NCI-H1417 treated with DMSO at 0.1 percent for 48 hours (cell line): Measurements from ENCODE around the gene NAP1L1.
"Not testable (repeated sequence)": the region's sequence is repeated elsewhere in the genome, so short reads cannot be mapped to it uniquely, and the experiment has no call there.

Experiments
- DNase-seq: peaks from one replicate; lab custom pipeline; 2025; lab: John Stamatoyannopoulos, UW

Gene NAP1L1

DNA sequence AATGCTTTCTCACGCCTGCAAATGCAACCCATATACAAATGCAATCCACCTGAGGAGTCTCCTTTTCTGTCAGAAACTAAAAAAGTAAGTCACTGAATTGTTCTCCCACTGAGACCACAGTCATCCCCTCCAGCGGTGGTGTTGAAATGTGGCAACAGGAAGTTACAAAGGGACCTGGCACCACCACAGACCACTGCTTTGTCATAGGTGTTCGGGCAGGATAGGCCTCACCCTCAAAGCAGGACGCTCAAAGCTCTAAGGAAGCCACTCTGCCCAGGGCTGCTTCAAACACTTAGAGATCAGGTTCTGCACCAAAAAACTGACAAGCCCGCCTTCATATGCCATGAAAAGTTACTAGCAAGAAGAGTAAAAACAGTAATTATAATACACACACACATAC, 64.2 kb downstream of the NAP1L1 start:
- DNase-seq: no peak

DNA sequence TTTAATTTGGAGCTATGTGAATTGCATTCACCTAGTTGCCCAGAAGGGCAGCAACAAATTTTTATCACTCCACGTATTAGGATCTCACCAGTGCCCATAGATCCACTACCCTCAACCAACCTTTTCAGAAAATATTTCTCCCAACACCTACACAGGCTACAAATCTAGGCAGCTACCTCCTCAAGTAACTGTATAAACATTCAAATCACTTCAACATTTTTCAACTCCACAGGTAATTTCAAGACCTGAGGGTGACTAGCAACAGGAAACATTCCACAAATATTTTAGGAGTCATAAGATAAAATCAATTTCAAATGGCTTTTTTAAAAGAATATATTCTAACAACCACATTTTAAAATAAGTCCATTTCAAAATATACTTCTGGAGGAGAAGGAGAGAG, 65.8 kb downstream of the NAP1L1 start:
- no peak for DNase-seq

DNA sequence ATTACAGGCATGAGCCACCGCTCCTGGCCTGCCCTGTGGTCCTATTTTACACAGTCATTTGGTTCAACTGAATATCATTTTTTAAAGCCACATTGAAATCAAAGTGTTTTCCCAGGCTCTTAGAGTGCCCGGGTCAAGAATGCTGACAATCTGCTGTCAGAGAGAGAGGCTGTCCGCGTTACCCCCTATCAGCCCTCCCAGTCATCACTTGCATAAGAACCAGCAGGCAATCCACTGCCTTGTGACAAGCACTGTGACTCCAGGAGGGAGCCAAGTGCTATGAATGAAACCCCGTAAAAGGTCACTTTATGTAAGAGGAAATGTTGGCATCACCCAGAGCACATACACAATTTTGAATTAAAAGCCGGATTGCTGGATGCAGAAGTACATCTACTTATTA, 66.4 kb downstream of the NAP1L1 start:
- no peak for DNase-seq

DNA sequence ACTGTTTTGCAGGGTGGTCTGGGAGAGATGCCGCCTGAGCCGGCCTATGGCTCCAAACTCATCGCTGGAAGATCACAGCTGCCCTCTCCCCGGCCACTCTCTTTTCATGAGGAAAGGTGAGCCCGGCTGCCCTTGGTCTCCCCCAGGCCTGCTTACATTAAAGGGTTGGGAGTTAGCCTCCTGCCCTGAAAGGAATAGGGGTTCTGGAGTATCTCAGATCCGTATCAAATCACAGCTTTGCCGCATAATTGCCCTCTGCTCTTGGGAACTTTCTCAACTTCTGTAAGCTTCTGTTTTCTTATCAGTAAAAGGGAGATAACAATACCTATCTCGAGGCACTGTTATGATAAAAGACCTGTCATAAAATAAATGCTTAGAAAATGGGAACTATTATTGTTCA, 70.5 kb downstream of the NAP1L1 start:
- no peak for DNase-seq

DNA sequence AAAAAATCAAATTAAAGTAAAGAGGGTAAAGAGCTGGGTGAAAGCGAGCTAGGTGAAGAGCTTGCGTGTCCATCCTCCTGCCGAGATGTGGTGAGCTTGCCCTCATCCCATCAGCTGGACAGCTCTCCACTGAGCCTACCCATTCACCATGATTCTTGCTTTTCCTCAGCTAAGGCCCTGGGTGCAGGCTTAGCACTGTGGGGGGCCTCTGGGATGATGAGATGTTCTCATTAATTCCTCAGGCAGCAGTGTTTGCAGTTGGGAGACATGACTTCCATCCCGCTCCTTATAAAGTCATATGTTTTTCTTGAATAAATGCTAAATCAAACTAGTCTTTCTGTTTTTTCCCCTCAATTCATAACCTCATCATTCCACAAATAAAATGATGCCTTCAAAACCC, 70.9 kb downstream of the NAP1L1 start:
- DNase-seq: no peak

DNA sequence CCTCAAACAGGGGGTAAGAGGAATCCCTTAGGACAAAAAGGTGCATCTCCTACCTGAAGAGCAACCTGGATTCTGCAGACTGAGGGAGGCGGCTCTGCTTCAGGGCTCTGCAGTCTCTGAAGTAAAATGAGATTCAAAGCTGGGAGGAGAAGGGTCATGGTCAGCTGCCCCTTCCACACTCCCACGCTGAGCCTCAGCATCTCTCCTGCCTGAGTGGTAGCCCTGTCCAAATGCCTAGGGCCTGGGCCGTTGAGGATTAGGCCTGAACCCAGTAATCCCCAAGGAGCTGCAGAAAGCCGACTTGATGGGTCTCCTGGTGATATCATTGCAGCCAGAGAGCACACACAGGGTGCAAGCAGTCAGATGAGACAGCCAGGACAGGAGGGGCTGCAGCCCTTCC, 71.8 kb downstream of the NAP1L1 start:
- no peak for DNase-seq

DNA sequence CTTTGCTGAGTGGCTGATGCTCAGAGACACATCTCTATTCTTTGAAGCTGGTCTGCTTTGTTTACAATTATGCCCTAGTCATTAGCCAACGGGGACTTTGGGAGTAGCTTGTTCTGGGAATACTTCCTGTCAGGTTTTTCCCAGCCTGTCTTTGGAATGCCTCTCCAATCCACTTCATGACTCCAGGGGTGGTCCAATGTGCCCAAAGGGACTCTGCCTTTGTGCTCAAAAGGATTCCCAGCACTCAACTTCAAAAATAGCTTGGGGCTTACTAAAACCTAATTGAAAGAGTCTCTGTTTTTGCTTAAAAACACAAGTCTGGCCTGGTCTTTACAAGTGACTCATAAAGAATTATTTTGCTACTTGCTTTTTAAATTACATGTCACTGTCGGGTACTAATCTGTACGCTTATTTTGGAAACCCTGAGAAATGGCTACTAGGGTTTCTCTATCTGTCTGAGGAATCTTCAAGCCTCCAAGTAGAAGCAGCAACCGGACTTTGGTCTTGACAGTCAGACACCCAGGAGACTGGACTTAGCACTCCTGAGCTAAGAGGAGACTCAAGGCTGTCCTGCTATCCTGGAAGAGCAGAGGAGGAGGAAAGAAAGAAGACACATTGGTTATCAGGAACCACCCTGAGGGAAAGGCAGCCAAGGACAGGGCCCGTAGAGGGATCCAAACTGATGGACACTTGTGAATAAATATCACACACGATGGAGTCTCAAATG, 73.6 kb downstream of the NAP1L1 start:
- no peak for DNase-seq

DNA sequence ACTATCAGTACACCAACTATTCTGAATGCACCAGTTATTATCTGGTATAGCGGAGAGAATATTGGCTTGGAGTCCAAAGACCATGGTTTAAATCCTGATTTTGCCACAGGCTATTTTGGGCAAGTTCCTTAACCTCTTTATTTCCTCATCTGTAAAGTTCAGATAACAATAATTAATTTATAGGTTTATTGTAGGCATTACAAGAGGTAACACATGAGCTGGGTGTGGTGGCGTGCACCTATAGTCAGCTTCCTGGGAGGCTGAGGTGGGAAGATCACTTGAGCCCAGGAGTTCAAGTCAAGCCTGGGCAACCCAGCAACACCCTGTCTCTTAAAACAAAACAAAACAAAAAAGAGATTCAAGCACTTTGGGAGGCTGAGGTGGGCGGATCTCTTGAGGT, 76.1 kb downstream of the NAP1L1 start:
- DNase-seq: no peak

DNA sequence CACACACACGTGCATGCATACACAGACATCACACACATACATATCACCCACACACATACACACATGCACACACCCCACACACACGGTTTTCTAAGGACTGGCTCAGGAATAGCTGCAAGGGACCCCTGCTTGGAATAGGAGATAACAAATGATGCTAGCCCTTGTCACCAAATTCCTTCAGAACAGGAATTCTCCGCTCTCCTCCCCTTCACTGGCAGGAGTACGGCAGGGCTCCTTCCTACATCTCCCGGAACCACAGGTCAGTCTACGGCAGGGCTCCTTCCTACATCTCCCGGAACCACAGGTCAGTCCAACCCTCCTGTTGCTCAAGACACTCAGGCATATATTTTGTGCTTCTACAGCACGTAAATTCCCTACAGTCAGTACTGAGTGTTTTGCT, 76.8 kb downstream of the NAP1L1 start:
- no peak for DNase-seq

DNA sequence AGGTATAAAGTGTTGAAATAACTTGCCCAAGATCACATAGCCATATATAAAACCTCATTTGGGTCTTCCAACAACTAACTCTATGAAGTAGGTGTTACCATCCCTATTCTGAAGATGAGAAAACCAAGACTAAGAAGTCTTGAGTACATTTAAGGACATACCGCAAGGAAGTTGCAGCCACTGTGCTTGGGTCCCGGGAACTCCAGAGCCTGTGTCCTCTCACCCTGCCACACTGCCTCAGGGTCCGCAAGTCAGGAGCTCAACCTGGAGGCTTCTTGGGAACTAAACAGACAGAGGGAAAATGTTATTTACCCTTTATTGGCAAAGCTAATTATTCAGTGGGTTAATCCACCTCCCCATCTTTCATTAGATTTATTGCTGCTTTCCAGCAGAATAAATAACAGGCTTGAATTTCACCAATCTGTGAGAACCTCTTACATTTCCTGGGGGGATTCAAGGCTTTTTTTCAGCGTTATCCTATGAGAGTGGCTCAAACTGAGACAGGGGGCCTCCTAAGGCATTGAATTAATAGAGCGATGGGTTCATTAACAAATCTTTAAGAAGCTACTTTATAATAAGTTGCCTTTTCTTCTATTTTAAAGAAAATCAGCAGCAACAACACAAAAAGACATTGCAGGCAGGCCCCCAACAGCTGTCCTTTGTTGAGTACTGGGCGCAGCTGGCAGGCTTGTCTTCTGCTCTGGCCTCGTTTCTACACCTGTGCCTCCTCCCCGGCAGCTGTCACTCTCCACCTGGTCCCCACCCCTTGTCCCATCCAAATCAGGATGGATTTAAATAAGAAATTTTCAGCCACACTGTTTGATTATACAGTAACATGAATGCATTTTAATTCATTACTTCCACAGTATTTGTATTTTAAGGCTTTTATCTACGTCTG, 78.2 kb downstream of the NAP1L1 start:
- DNase-seq: no peak

DNA sequence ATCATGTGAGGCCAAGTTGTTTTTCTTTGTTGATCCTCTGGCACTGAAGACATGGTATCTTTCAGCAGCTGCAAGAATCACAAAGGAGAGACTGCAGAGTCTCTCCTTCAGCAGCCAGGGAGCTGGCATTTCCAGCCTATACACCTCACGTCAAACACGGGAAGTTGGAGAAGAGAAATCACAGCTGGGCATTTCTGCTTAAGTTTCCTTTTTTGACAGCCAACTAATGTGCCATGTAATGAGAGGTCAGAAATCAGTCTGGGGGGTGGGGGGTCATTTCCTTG, 81.2 kb downstream of the NAP1L1 start:
- no peak for DNase-seq

DNA sequence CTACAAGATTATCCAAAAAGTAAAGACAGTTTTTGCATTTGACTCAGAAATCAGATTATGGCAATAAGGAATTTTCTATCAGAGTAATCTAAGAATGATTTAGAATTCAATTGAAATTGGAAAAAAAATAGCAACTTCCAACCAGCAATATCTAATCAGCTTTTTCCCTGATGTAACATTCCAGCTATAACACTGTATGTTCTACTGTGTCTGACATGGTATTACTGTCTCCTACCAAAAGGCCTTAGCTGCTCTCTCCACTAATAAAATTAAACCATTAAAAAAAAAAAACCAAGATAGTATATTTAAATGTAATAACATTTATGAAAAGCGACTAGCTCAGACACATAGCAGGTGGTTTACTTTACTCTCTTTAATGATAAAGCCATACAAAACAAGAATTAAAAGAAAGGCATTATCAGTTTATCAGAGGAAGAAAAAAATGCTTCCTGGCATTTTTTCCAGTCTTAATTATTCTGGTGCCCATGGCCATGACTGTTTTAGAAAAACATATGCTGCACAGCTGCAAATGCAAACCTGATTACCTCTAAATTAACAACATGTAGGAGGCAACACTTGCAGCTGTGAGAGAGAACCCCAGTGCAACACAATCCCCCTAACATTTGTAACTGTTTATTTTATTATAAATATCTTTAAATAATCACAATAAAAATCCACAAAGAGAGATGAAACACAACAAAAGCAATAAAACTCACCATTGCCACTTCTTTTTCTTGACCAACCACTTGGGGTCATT, 81.7 kb downstream of the NAP1L1 start:
- DNase-seq: no peak

DNA sequence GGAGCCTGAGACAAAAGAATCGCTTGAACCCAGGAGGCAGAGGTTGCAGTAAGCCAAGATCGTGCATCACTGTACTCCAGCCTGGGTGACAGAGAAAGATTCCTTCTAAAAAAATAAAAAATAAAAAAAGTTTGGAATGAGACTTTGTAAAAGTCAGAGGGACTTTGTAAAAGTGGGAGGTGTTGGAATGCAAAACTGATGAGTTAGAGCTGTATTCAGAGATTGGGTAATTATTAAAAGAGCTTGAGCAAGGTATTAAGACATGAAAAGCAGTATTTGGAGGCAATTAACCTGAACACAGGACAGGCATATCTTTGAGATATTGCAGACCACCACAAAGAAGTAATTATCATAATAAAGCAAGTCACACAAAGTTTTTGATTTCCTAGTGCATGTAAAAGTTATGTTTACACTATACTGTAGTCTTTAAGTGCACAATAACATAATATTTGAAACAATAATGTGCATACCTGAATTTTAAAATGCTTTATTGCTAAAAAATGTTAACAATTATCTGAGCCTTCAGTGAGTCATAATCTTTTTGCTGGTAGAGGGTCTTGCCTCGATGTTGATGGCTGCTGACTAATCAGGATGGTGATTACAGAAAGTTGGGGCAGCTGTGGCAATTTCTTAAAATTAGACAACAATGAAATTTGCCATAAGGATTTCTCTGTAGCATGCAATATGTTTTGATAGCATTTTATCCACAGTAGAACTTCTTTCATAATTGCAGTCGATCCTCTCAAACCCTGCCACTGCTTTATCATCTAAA, 86.0 kb downstream of the NAP1L1 start:
- no peak for DNase-seq

DNA sequence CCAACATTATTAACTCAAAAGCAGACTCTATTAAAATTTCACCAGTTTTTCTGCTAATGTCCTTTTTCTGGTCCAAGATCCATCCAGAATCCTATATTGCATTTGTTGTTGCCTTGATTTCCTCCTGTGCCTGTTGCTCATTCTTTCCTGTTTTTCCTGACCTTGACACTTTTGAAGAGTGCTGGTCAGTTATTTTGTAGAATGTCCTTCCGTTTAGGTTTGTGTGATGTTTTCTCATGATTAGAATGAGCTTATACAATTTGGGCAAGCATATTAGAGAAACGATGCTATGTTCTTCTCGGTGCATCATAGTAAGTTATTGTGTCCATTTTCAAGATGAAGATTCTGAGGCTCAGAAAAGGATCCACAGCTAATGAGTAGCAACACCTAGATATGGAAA, 86.8 kb downstream of the NAP1L1 start:
- DNase-seq: no peak

DNA sequence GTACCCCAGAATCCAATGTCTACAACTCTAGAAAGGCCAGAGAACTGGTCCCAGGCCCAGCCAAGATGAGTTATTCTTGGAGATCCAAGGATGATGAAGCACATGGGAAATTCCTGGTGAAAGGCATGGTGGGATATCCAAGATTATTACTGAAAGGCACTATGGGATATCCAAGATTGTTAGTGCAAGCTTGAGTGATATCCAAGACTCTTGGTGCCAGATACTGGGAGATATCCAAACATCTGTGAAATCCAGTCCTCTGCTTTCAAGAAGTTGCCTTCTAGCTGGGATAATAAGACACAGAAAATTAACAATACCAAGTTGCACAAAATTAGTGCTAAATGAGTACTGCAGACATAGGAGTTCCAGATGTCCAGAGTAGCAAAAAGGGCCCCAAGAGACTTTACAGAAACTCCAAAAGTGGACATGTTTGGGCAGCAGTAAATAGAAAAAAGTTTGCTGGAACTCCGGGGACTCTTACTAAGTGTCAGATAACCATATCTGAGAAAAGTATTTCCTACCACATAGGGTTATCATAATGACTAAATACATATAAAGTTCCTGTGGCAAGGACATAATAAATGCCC, 87.5 kb downstream of the NAP1L1 start:
- DNase-seq: no peak

DNA sequence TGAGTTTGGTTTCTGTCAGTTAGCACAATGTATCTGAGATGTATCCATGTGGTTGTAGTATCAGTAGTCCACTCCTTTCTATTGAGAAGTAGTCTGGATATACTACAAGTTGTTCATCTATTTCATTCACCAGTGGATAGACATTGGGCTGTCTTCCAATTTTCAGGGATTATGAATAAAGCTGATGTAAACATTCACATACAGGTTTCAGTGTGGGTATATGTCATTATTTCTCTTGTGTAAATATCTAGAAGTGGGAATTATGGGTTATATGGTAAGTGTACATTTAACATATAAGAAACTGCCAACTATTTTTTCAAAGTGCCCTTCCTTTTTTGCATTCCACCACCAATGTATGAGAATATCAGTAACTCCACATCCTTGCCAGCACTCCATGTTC, 88.8 kb downstream of the NAP1L1 start:
- DNase-seq: no peak

DNA sequence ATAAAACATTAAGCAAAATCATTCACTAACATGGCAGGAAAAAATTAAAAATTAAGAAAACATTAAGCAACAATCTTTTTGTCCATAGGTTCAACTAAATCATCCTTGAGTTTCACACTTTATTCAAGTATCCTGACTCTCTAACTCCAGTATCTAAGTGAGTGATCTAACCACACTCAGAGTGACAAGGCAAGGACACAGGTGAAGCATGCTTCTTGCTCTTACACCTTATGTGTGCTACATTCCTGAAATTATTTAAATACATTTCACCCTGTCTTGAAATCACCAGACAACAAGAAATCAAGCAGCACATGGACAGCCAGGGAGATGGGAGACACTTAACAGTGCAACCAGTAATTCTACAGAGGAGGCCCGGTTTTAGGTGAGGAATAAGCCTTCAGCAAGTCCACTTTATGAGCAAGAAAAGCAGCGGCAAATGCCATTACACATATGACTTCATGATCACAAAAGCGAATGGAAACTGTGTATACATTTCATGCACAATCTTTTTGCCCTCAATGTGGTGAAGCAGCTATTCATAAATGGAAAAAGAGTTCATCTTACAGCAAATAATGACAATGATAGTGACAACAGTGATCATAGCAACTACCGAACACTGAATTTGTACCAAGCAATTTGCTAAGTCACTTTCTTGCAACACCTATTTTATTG, 90.3 kb downstream of the NAP1L1 start:
- no peak for DNase-seq

DNA sequence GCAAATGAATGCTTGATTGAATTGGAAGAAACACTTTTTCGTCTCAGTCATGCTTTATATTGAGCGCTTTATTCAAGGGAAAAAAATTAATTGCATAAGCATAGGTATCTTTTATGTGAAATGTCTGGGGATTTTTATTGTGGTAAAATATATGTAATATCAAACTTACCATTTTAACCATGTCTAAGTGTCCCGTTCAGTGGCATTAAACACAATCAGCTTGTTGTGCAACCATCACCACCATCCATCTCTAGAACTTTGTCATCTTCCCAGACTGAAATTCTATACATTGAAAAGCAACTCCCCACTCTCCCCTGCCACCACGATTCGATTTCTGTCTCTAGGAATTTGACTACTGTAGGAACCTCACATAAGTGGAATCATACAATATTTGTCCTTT, 92.7 kb downstream of the NAP1L1 start:
- no peak for DNase-seq

DNA sequence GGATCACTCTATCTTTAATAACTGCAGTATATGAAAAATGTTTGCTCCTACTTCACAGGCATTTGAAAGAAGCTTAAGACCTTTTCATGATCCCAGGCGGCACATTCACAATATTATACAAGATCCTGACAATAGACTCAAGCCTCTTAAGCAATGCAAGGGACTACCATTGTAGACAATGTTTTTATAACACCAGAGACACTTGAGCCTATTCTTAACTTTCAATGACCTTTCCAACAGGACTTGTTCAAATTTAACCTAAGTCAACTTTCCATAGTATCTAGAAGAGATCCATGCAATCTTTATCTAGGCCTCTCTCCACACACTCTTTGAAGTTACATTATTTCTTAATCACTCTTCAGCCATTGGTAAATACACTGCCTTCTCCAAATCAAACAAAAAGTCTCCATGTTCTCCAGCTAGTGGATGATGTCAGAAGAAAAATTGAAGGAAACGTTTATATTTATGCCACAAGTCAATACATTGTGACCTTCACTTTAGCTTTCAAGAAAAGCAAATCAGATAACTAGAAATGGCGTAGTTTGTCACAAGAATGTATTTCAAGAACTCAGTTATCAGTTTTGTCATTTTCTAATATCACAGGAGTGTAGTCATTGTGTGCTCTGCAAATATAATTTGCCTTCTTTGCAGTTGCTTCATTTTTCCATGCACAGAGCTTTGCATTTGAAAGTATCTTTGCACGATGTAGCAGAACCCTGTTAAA, 94.1 kb downstream of the NAP1L1 start:
- no peak for DNase-seq

DNA sequence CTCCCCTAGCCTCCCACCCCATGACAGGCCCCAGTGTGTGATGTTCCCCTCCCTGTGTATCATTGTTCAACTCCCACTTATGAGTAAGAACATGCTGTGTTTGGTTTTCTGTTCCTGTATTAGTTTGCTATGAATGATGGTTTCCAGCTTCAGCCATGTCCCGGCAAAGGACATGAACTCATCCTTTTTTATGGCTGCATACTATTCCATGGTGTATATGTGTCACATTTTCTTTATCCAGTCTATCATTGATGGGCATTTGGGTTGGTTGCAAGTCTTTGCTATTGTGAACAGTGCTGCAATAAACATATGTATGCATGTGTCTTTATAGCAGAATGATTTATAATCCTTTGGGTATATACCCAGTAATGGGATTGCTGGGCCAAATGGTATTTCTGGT, 96.8 kb downstream of the NAP1L1 start:
- DNase-seq: not testable (repeated sequence)
